ENCODE measurements around the gene KCNQ1. TPM values are rescaled to one million over a fixed set of nuclear protein-coding genes. Genes with fewer than 3 reads are reported as not detected.

Gene KCNQ1
- total and polyA plus RNA-seq, 8 donors = 7.1 to 37.7 (median 9.9) TPM

GRCh38 chr11:2887515-2888195 lies 442.8 kb downstream of the KCNQ1 start:
- intact Hi-C loops (cut with DNase I) = loop anchor here (1.0 to 5.0 kb wide), 3 partner anchors 354 to 460 kb away; no protein-coding TSS in a partner anchor
- peaks cover 16 to 56% of the 10 kb centered on the region in 2 donors for H3K4me1 ChIP-seq
- DNase-seq (no peak), ATAC-seq (no peak)
- H3K27me3 ChIP-seq = peaks cover 0 to 49% of the 10 kb centered on the region in 2 donors
- no peaks in the 10 kb centered on the region for H3K9me3 ChIP-seq
- no peak for TF ChIP-seq CTCF (IDR thresholded peaks at IDR 0.05)
- H3K36me3 ChIP-seq = no peaks in the 10 kb centered on the region
- H3K4me3 ChIP-seq = no peak overlapping the region
- no peak overlapping the region for H3K27ac ChIP-seq

GRCh38 chr11:2888266-2888968 lies 443.6 kb downstream of the KCNQ1 start:
- H3K27ac ChIP-seq = no peak overlapping the region
- intact Hi-C loops (cut with DNase I) = loop anchor here (1.0 to 5.0 kb wide), 3 partner anchors 355 to 461 kb away; no protein-coding TSS in a partner anchor
- peak; percentile 54 for ATAC-seq

GRCh38 chr11:2889362-2890273 lies 444.8 kb downstream of the KCNQ1 start:
- no peaks in the 10 kb centered on the region for H3K36me3 ChIP-seq

More at GRCh38 chr11:2888266-2888968, 443.6 kb downstream of the KCNQ1 start:
- Histone ChIP-seq H3K4me1 (peaks cover 20 to 55% of the 10 kb centered on the region in 2 donors), H3K9me3 (no peaks in the 10 kb centered on the region), H3K27me3 (peaks cover 0 to 41% of the 10 kb centered on the region in 2 donors), H3K36me3 (no peaks in the 10 kb centered on the region), H3K4me3 (no peak overlapping the region)
- peak; percentile 98 to 99 for TF ChIP-seq CTCF (IDR thresholded peaks at IDR 0.05)
- DNase-seq = peak; percentile 85 to 98 (median 92)

More at GRCh38 chr11:2889362-2890273, 444.8 kb downstream of the KCNQ1 start:
- DNase-seq = no peak
- intact Hi-C loops (cut with DNase I) = loop anchor here (5.0 kb wide), 2 partner anchors 357 to 462 kb away; no protein-coding TSS in a partner anchor
- Histone ChIP-seq H3K4me1 (peaks cover 20 to 44% of the 10 kb centered on the region in 2 donors), H3K9me3 (no peaks in the 10 kb centered on the region), H3K4me3 (no peak overlapping the region), H3K27ac (no peak overlapping the region), H3K27me3 (peaks cover 0 to 29% of the 10 kb centered on the region in 2 donors)
- ATAC-seq = no peak
- TF ChIP-seq CTCF (IDR thresholded peaks at IDR 0.05) = no peak
